SK-N-DZ (cell line): ENCODE results near the gene JAK1. TPM values are rescaled to one million over a fixed set of nuclear protein-coding genes. Genes with fewer than 3 reads are reported as not detected.
"Not testable (repeated sequence)": the region's sequence is repeated elsewhere in the genome, so short reads cannot be mapped to it uniquely, and the experiment has no call there.

Experiments
- DNase-seq: peaks from one replicate; pipeline ENCODE4 v3.0.0-alpha.2; 2015; ENCODE audit warnings: low spot score
- polyA plus RNA-seq, 2 experiments: library from polyadenylated mRNA; depleted of rRNA; stranded (reverse); fragments of >200 nt; gene quantifications; 2 replicates each; pipeline ENCODE4 v1.2.3, GENCODE V29; 2014

Gene JAK1
- polyA plus RNA-seq (2014; cell fraction: cytosol; rRNA removed) = 12.5 and 14.3 TPM in 2 replicates
- polyA plus RNA-seq (2014; cell fraction: nucleus; rRNA removed) = 8.6 and 11.8 TPM in 2 replicates

DNA sequence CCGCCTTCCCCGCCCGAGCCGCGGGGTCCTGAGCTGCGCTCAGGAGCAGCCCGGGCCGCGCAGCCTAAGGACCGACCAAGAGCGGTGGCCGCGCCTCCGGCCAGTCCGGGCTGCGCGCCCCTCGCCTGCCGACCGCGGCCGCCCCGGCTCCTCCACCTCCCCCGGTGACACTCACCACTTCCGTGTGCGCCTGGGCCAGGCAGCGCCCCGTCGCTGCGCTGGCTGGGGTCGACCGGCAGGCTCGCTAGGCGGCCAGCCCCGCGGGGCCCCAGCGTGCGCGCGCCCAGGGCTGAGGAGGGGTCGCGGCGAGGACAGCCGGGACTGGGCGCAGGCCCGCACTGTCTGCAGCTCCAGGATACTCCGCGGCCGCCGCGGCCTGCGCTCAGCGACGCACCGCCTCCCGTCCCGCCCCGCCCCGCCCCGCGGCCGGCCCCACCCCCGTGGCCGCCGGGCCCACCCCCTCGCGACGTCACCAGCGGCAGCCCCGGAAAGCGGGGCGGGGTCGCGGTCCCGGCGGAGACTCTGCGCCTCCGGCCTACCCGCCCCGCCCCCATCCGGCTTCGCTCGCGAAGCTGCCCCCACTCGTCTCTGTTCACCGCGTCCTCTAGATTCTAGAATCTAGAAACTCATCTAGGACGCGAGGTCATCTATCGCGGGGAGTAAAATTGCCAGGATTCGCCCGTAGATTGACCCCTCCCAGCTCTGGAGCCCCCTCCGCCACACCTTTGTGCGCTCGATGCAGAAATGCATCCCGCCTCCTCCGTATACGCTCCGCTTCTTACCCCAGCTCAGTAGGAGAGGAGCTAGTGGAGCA, at the start of gene JAK1:
Gene JAK1 (minus strand): TSS at position 392 of the 814 bp plus-strand sequence. CDS start 80,285 bp downstream, outside the sequence.
- peak; percentile 77 for DNase-seq

DNA sequence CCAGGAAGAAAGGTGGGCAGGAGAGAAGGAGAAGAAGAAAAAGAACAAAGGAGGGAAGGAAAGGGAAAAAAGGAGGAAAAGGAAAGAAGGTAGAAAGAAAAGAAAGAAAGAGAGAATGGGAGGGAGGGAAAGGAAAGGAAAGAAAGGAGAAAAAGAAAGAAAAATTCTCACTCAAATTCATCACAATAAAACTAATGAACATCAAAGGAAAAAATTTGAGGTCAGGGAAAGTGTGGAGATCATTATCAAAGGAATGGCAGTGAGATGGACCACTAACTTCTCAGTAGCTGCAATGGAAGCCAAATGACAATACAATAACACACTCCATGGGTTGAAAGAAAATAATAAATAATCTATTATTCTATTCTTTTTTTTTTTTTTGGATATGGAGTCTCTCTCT, 48.0 kb upstream of the JAK1 start:
- no peak for DNase-seq

DNA sequence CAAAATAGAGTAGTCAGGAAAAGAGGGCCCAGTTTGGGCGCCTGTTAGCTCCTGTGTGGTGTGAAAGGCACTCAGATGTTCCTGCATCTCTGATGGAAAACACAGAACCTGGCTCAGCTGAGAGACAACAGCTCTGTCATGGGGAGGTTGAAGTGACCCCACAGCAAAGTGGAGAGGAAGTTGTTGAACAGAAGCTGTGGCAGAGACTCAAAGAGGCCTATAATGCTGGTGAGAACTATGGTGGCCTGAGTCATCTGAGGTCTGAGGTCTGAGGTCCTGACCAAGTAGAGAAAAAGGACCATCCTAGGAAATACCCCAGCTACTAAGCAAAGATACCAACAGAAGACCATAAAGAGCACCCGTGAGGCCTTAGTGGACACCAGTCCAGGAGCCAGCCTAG, 45.6 kb upstream of the JAK1 start:
- no peak for DNase-seq

DNA sequence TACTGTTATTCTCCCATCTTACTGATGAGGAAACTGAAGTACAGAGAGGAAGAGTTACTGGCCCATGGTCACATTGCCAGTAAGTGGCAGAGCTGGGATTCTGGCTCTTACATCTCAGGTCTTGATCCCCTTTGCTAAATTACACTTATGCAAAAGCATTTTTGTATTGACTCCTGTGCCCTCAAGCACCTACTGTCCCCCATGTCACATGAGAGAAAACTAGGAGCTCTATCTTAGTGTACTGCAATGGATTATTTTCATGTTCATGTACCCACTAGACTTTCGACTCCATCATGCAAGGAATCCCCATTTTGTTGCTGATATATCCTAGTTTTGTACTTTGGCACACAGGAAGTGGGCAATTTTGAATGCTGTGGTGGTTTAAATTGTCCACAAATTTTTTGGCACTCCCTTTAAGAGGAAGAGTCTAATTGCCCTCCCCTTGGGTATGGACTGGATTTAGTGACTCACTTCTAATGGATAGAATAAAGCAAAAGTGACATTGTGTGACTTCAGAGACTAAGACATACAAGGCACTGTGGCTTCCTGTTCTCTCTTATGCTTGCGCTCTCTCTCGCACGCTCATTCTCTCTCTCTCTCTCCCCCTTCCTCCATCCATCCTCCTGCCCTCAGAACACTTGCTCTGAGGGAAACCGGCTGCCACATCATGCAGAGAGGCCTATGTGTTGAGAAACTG, 43.5 kb upstream of the JAK1 start:
- DNase-seq = no peak

DNA sequence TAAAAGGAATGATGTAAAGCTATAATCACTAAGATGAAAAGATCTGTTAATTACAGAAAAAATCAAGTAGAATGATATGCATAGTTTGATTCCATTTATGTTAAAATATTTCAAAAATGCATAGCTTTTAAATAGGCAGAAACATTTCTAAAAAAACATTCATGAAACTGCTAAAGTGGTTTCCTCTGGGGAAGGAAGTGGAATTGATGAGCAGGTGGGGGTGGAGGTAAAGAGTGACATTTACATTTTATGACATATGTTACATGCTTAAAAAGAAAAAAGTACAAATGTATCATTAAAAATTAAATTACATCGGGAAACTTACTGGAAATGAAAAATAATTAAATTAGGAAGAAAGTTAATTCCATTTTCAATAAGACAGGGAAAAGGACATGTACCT, 42.8 kb upstream of the JAK1 start:
- DNase-seq = no peak

DNA sequence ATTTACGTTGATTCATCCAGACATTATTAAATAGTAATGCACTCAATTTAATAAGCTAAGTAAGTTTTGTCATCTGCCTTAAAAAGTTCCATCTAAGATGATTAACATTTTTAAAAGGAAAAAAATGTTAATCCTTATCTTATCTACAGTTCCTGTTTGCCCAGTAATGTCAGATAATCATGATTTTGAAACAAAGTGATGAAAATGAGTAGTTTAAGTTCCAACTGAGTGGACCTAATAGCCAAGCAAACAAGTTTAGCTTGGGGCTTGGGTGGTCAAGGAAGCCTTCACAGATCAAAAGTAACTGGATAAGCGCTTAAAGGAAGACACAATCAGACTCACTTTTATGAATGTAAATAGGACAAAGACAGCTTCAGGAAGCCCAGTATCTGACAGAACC, 40.5 kb upstream of the JAK1 start:
- no peak for DNase-seq

DNA sequence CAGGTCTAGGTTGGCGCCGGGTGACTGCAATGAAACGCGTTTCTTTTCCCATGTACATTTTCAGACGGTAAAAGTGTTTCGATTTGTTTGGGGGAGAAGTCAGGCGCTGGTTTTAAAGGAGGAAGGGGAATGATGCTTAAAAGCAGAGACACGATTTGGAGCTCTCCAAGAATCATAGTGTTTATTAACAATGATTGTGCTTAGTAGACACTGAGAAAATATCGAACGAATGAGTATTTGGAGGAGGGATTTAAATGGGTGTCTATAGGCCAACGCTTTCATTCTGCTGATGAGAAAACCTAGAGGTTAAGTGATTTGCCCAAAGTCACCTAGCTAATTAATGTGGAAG, 36.9 kb upstream of the JAK1 start:
- no peak for DNase-seq

DNA sequence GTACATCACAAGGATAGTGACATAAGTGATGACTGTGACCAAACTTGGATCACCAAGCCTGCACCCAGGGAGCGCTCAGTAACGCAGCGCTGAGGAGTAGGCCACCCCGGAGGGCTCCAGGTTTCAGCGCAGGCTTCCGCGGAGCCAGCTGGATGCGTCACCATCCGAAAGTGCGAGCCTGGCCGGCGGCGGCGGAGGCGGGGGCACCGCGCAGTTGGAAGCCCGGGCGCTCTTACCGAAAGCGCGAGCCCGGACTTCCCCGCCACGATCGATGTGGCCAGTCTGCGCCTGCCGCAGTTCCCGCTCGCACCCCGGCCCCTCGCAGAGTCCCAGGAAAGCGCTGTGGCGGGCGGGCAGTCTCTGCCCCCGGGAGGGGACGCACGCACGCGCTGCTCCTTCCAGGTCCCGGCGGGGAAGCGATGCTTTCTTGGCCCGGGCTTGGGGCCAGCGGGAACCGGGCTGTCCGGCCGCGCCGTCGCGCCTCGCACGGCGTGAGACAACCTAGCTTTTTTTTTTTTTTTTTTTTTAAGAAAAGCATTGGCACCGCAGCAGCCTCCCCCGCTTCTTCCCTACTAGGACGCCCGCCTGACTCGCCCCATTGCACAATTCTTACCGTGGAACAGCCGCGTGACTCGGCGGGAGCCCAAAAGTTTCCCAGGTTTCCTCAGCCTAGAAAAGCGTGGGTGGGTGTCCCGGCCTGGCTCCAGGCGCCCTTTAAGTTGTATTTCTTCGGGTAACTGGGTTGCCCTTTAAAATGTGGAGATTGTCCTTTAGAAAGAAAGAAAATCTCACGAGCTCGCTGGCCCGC, 36.4 kb upstream of the JAK1 start:
- no peak for DNase-seq

DNA sequence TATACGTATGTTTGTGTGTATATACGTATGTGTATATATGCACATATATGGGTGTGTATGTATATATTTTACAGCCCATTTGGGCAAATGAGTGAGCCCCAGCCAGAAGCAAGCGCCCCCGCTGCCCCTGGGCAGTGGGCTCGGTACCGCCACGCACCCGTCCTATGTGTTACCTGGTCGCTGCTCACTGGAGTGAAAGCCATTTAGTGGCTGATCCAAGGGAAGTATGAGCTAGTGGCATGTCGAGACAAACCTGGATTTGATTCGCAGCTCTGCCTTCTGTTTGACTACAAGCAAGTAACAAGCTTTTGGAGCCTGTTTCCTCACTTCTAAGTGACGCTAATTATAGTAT, 35.8 kb upstream of the JAK1 start:
- no peak for DNase-seq

DNA sequence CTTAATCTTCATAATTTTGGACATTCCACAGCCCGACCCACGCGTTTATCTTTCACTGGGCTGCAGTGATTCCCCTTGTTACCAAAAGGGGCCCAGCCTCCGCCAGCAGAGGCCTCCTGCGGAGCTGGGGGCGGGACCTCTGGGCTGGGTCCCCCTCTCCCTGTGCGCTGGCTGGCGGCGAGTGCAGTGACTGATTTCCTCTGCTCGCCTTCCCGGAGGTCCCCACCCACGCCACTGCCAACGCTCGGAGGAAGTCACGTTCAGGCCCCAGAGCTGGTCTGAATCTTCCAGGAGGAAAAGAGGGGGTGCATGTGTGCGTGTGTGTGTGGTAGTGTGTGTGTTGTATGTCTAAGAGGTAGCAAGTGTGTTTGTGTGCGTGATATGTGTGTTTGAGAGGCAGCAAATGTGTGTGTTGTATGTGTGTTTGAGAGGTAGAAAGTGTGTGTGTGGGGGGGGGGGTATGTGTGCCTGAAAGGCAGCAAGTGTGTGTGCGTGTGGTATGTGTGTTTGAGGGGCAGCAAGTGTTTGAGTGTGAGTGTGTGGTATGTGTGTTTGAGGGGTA, 35.0 kb upstream of the JAK1 start:
- DNase-seq = no peak

DNA sequence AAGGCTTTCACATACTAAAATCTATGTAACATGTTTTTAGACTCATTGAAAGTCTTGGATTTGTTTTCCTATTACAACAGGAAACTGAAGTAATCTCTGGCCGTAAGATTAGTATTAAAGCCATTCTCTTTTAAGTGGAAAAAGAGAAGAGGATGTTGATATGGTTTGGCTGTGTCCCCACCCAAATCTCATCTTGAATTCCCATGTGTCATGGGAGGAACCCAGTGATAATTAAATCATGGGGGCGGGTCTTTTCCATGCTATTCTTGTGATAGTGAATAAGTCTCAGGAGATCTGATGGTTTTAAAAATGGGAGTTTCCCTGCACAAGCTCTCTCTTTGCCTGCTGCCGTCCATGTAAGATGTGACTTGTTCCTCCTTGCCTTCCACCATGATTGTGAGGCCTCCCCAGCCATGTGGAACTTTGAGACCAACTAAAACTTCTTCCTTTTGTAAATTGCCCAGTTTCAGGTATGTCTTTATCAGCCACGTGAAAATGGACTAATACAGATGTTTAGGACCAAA, 32.1 kb upstream of the JAK1 start:
- not testable (repeated sequence) for DNase-seq

DNA sequence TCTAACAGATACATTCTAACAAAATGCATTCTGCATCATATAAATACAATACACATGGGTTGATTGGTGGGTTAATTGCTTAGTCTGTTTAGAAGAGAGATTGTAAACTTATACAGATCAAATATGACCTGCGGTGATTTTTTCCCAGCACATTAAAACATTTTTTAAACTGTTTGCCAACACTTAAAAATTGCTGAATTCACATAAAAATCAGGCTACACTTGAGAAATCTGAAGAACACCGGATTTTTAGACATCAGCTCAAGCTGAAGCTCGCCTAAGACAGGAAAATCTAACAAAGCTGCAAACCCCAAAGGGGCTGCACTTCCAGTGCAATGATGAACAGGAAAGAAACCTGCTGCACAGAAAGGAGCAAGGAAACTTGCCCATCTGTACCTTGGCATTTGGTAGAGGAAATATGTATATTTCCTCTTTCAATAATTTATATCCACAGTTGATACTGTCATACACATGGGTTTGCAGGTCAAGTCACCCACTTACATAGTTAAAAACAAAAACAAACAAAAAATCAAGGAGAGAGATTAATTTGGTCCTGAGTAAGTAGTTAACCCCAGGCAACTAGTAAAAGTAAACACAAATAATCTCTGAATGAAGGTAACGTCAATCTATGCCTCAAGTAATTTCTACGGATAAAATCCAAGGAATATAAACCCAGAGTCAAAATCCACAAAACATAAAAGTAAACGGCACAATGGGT, 30.4 kb upstream of the JAK1 start:
- no peak for DNase-seq

DNA sequence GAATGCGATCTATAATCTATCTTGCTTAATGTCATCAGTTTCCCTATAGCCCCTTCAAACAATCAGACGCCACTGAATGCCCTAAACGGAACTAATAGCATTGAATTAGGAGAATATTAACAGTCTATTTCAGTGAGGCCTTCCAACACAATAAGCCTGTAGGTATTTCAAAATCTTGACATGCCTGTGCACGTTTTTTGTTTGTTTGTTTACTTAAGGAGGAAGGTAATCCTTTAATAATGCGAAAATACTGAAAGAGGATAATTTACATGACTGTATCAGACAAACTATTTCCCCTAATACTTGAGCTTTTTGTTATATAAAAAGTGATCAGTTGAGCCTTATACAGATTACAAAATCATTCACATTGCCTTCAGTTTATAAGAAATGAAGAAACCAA, 29.0 kb upstream of the JAK1 start:
- no peak for DNase-seq

DNA sequence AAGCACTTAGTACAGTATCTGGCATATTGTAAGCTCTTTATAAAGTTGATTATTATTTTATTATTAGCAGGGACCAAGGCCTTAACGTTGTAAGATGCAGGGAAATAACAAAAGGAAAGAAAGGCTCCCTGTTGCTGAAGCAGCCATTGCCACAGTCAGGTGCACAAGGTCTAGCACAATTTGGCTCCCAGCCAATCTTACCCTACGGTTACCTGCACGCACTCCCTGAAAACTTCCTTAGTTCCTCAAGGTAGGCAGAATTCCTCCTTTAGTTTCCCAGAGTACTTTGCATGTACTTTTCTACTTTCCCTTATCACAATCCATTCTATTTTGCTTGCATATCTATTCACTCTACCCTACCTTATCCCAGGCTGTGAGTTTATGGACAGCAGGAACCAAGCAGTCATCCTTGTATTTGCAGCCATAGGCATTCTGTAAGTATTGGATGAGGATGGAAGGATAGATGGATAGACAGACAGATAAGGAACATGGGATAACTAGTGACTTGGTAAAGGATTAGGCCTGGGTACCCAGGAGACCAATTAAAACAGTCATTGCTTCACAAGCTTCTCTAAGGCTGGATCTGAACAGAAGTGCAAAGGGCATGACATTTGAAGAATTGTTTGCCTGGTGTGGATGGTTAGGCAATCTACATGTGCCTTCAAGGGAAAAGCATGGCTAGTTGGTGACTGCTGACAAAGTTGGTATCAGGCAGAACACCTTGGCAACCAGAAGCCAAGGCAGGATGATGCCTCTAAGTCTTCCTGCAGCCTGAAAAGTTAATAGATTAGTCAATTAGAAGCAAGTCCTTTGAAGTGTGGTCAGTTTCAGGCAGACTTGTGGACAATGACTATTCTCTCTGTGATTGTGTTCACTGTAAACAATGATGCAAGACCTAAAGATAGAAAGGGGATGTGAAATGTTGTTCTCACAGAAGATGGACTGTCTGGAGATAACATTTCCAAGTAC, 20.8 kb upstream of the JAK1 start:
- no peak for DNase-seq

DNA sequence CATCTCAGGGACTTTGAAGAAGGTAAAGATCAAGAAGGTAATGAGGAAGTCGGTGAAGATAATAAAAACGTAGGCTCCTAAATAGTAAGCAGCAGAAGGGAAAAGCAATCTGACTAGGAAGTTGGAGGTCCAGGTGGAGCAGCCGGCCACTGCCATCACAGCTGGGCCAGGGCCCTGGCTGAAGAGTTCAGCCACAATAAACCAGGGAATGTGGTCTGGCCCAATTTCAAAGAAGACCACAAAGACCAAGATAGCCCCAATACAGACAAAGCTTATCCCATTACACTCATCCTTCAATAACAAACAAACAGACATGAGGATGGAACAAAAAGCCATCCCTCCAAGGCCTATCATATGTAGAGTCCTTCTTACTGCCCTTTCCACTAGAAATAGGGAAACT, 18.4 kb upstream of the JAK1 start:
- no peak for DNase-seq

DNA sequence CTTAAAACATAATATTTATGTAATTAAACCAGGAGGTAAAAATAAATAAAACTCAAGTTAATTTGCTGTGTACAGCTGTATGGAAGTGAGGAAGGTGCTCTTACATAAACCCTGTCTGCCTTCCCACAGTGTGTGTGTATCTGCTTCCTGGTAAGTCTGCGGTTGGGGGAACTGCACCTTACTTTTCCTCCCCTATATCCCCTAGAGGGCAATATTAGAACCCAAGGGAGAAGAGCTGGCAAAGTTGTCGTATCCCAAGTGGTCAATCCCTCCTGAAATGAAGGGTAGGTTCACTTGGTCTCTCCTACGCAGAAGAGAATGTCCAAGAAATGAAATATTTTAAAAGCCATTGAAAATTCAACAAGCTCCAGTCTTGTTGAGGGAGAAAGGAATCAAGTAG, 17.8 kb upstream of the JAK1 start:
- DNase-seq = no peak

DNA sequence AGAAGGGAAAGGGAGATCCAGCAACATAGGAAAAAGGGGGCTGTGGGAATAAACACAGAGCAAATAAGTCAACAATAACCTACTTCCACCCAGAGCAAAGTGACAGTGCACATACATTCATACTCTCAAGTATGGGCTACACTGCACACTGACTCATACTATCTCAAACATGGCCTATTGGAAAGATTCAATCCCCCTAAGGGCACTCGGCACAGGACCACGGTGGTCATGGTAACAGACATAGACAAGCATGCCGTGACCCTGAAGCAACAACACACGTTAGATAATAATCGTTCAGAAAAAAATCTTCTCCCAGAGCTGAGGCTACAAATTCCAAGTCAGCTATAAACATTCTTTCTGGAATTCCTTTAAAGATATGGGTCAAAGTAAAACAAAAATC, 16.8 kb upstream of the JAK1 start:
- DNase-seq = no peak

DNA sequence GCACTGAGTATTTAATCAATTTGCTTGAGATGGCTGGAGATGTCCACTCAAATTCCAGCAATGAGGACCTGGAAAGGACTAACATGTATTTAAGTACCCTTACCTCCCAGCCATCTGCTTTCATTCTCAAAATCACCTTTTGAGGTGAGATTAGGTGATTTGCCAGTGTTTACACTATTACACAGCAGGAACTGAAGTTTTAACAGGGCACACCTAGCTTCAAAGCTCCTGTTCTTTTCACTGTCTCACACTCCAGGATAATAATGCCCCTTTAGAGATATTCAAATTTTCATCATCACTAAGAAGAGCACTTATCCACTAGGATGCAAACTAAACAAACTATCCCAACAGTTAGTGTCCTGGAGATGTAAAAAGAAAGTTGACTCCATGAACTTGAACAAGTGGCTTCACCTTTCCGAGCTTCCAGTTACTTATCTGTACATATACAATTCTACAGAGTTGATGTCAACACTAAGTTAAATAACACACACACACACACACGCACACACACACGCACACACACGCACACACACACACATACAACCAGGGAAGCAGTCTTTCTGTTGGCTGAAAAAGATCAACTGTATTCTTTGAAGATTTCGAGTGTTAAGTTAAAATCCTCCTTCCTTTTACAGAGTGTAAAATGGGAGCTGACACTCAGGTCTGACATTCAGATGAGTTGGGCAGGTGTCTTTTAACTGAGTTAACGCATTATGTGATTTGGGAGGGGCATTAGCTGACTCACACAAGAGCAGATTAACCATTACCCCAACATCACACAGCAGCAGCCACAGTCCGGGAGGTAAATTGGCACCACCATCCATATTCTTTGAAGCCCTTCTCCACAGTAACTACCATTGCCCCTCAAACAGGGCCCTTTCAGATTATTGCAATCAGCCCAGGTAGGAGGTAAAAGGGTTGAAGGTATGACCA, 15.5 kb upstream of the JAK1 start:
- DNase-seq = no peak
